Lower leg skin (tissue), 3 donors: ENCODE data around the gene C16orf89.

Source experiments
- POLR2A ChIP-seq, 2 donors: fragments of 450-650 bp; IDR thresholded peaks; one replicate each; pipeline ENCODE4 v1.6.1; 2016 to 2017; ENCODE audit warnings: antibody characterized with exemption in 2 of 2, mild to moderate bottlenecking in 1 of 2, moderate library complexity in 1 of 2
- TF ChIP-seq, protein P1 (sequence below), 3 donors: fragments of 450-650 bp; IDR thresholded peaks; one replicate each; pipeline ENCODE4 v1.5.1; 2016; ENCODE audit warnings: antibody characterized with exemption in 3 of 3, mild to moderate bottlenecking in 3 of 3, moderate library complexity in 2 of 3

DNA sequence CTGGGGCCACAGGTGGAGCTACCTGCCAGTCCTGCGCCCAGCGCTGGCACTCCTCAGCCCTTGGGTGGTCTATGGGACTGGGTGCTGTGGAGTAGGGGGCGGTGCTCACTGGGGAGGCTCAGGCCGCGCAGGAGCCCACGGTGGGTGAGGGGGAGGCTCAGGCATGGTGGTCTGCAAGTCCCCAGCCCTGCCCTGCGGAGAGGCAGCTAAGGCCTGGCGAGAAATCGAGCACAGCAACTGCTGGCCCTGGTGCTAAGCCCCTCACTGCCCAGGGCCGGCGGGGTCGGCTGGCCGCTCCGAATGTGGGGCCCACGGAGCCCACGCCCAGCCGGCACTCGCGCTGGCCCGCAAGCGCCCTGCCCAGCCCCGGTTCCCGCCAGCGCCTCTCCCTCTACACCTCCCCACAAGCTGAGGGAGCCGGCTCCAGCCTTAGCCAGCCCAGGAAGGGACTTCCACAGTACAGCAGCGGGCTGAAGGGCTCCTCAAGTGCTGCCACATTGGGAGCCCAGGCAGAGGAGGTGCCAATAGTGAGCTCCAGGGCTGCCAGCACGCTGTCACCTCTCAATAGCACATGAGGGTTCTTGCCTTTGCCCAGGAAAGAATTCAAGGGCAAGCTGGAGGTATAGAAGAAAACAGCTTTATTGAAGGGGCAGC is 42.9 kb upstream of the C16orf89 start:
- TF ChIP-seq, protein P1, sequence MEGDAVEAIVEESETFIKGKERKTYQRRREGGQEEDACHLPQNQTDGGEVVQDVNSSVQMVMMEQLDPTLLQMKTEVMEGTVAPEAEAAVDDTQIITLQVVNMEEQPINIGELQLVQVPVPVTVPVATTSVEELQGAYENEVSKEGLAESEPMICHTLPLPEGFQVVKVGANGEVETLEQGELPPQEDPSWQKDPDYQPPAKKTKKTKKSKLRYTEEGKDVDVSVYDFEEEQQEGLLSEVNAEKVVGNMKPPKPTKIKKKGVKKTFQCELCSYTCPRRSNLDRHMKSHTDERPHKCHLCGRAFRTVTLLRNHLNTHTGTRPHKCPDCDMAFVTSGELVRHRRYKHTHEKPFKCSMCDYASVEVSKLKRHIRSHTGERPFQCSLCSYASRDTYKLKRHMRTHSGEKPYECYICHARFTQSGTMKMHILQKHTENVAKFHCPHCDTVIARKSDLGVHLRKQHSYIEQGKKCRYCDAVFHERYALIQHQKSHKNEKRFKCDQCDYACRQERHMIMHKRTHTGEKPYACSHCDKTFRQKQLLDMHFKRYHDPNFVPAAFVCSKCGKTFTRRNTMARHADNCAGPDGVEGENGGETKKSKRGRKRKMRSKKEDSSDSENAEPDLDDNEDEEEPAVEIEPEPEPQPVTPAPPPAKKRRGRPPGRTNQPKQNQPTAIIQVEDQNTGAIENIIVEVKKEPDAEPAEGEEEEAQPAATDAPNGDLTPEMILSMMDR (IDR thresholded peaks at IDR 0.05) = no peak
- TF ChIP-seq POLR2A (IDR thresholded peaks at IDR 0.05) = no peak
